ENCODE measurements around the gene METTL24.

Gene METTL24

GRCh38 chr6:110357664-110358552 lies at the start of gene METTL24:
Gene METTL24, minus strand, starts transcription at chr6:110358349. Its CDS starts 77 bp downstream, at chr6:110358272.
- no peak for DNase-seq (ENCODE audit: low read depth in 2 of 2, low spot score in 1 of 2)

GRCh38 chr6:110404607-110405006 lies 46.5 kb upstream of the METTL24 start:
- no peak for DNase-seq (ENCODE audit: low read depth in 2 of 2, low spot score in 1 of 2)

GRCh38 chr6:110401585-110402176 lies 43.5 kb upstream of the METTL24 start:
- DNase-seq (ENCODE audit: low read depth in 2 of 2, low spot score in 1 of 2): no peak

GRCh38 chr6:110400208-110400607 lies 42.1 kb upstream of the METTL24 start:
- no peak for DNase-seq (ENCODE audit: low read depth in 2 of 2, low spot score in 1 of 2)

- no peak for DNase-seq (ENCODE audit: low read depth in 2 of 2, low spot score in 1 of 2)
Observed at GRCh38 chr6:110399219-110400071, 41.3 kb upstream of the METTL24 start.

- no peak for DNase-seq (ENCODE audit: low read depth in 2 of 2, low spot score in 1 of 2)
Observed at GRCh38 chr6:110398778-110399177, 40.6 kb upstream of the METTL24 start.

GRCh38 chr6:110395221-110395620 lies 37.1 kb upstream of the METTL24 start:
- DNase-seq (ENCODE audit: low read depth in 2 of 2, low spot score in 1 of 2): no peak

GRCh38 chr6:110394409-110394808 lies 36.3 kb upstream of the METTL24 start:
- no peak for DNase-seq (ENCODE audit: low read depth in 2 of 2, low spot score in 1 of 2)

GRCh38 chr6:110392727-110393126 lies 34.6 kb upstream of the METTL24 start:
- DNase-seq (ENCODE audit: low read depth in 2 of 2, low spot score in 1 of 2): no peak

GRCh38 chr6:110390404-110390803 lies 32.3 kb upstream of the METTL24 start:
- no peak for DNase-seq (ENCODE audit: low read depth in 2 of 2, low spot score in 1 of 2)

GRCh38 chr6:110389689-110390382 lies 31.7 kb upstream of the METTL24 start:
- no peak for DNase-seq (ENCODE audit: low read depth in 2 of 2, low spot score in 1 of 2)

GRCh38 chr6:110387986-110388385 lies 29.8 kb upstream of the METTL24 start:
- DNase-seq (ENCODE audit: low read depth in 2 of 2, low spot score in 1 of 2): no peak

GRCh38 chr6:110385458-110385863 lies 27.3 kb upstream of the METTL24 start:
- DNase-seq (ENCODE audit: low read depth in 2 of 2, low spot score in 1 of 2): no peak

- DNase-seq (ENCODE audit: low read depth in 2 of 2, low spot score in 1 of 2): no peak
Observed at GRCh38 chr6:110378552-110378951, 20.4 kb upstream of the METTL24 start.

GRCh38 chr6:110369066-110369465 lies 10.9 kb upstream of the METTL24 start:
- DNase-seq (ENCODE audit: low read depth in 2 of 2, low spot score in 1 of 2): no peak

GRCh38 chr6:110368284-110368683 lies 10.1 kb upstream of the METTL24 start:
- no peak for DNase-seq (ENCODE audit: low read depth in 2 of 2, low spot score in 1 of 2)

GRCh38 chr6:110367825-110368224 lies 9.7 kb upstream of the METTL24 start:
- DNase-seq (ENCODE audit: low read depth in 2 of 2, low spot score in 1 of 2): no peak

GRCh38 chr6:110366975-110367374 lies 8.8 kb upstream of the METTL24 start:
- DNase-seq (ENCODE audit: low read depth in 2 of 2, low spot score in 1 of 2): no peak

- DNase-seq (ENCODE audit: low read depth in 2 of 2, low spot score in 1 of 2): no peak
Observed at GRCh38 chr6:110366256-110366655, 8.1 kb upstream of the METTL24 start.

- DNase-seq (ENCODE audit: low read depth in 2 of 2, low spot score in 1 of 2): no peak
Observed at GRCh38 chr6:110364364-110365105, 6.4 kb upstream of the METTL24 start.
